Fibroblast of lung (primary cell): ENCODE results near the gene TIAM2.

Experiments used
- CTCF ChIP-seq, 2 donors: IDR thresholded peaks in 1 of 2; conservative IDR thresholded peaks in 1 of 2; 1 replicate in 1 of 2; 2 replicates in 1 of 2; pipeline ENCODE4 v1.5.1; 2011 to 2012; ENCODE audit warnings: low read length in 2 of 2, control low read depth in 1 of 2, inconsistent platforms in 1 of 2, low read depth in 1 of 2, mild to moderate bottlenecking in 1 of 2
- EZH2 ChIP-seq: IDR thresholded peaks from 2 replicates; pipeline ENCODE4 v1.5.1; 2012; ENCODE audit warnings: low read length, control low read depth, mild to moderate bottlenecking; ENCODE audit errors: missing control alignments

GRCh38 chr6:154981079-154981870 lies 13.8 kb upstream of the TIAM2 start:
- TF ChIP-seq CTCF (conservative IDR thresholded peaks at IDR 0.05 in 1 of 2, IDR thresholded peaks at IDR 0.05 in 1 of 2; ENCODE audit: low read depth in 1 of 2, low read length in 2 of 2) (no peak), EZH2 (no peak)
